ENCODE measurements around the gene TCF7L1.

Gene TCF7L1

DNA sequence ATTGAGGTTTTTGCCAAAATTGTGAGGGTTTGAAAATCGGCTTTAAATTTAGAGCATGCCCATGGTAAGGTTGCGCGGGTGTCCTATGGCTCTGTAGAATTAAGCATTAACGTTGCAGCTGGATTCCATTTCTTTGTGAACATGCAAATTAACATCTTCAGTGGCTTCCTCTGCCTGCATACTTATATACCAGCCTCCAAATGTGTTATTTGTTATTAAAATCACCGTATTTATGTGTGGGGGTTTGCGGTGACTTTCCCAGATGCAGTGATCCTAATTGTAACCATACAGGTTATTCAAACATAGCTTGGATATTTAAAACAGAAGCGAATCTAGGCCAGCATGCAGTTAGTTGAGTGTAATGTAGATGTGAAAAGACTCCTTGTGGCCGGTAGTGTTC, 114.4 kb downstream of the TCF7L1 start:
- in situ Hi-C loops (cut with MboI; ENCODE audit: low sequenced_read_pairs), result no loop called here

DNA sequence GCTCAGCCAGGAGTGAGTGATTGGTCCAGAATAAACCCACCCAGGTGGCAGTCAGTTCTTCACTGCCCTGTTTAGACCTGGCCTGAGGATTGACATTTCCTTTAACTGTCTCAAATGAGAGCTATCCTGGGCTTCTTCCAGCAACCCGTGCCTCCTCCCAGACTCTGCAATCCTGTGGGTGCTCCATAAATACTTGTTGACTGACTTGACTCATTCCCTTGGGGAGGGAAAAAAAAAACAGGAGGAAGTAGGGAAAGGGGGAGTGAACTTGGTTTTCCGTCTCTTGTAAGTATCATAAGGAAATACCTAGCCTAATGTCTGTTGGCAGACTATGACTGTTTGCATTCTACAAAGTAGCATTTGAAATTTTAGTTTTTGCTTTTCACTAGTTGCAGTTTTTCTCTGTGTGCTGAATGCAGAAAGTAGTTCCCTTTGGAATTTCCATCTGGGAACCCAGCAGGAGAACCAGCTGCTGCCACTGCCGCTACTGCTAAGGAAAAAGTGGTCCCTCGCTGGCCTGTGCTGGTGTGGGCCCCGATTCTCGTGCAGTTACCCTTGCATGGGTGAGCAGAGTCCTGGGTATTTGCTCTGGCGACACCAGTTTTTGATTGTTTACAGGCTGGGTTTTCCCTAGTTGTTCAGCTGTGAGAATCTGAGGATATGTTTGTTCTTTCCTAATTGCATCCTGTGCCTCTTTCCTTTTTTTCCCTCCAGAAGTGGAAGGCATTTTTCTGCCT, 115.7 kb downstream of the TCF7L1 start:
- in situ Hi-C loops (cut with MboI; ENCODE audit: low sequenced_read_pairs), result no loop called here

DNA sequence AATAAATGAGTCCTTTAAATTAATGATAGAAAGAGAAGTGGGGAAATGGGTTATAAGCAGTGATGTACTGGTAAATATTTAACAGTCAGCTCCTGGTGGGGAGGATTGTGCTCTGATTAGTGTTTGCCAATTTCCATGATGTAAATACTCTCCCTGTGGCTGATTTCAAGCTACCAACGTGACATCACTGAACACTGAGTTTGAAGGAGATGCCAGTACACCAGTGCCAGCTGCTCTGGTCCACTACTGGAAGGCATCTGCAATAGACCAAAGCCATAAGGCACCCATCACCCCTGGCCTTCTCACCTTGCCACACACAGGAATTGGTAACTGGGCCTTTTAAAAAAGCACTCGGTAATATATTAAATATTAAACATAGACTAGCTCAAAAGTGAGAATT, 116.9 kb downstream of the TCF7L1 start:
- in situ Hi-C loops (cut with MboI; ENCODE audit: low sequenced_read_pairs), result loop anchor here (25.0 kb wide), 1 partner anchor 763 kb away; no protein-coding TSS in a partner anchor

DNA sequence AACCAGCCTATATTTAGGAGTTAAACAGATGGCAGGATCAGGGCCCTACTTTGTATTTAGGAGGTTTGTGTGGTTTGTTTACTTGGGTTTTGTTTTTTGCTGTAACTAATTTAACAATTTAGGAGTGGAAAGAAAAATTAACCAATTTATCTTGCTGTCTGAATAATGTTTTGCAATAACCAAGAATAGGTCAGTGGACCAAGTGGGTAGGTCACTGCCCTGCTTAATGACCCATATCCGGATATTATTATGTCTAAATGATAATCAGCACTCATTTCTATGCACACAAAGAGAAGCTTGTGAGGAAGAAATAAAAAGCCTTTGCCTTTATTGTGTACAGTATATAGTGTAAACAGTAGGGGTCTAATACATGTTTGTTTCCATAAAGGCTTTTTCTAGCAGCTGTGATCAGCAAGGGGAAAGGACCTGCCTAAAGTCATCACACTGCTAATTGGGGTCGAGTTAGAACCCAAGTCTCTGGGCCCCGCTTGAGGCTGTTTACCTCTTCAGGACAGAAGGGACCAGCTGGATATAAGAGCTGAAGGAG, 118.0 kb downstream of the TCF7L1 start:
- in situ Hi-C loops (cut with MboI; ENCODE audit: low sequenced_read_pairs), result loop anchor here (25.0 kb wide), 1 partner anchor 764 kb away; no protein-coding TSS in a partner anchor

DNA sequence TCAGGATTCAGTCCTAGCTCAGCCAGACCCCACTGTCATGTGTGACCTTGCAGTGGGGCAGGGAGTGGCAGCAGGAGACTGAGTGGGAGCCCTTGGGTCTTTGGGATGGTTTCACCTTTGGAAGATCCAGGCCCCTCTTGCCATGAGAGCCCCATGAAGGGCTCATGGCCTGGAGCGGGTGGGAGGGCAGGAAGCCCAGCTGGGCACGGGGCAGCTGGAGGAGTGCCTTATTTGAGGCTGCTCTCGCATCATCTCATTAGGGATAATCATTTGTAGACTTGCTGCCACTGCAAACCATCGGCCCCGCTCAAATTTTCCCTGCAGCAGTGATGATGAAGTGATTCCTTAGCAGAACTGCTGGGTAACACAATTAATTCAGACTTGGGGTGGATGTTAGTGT, 120.7 kb downstream of the TCF7L1 start:
- in situ Hi-C loops (cut with MboI; ENCODE audit: low sequenced_read_pairs), result loop anchor here (25.0 kb wide), 1 partner anchor 767 kb away; no protein-coding TSS in a partner anchor

DNA sequence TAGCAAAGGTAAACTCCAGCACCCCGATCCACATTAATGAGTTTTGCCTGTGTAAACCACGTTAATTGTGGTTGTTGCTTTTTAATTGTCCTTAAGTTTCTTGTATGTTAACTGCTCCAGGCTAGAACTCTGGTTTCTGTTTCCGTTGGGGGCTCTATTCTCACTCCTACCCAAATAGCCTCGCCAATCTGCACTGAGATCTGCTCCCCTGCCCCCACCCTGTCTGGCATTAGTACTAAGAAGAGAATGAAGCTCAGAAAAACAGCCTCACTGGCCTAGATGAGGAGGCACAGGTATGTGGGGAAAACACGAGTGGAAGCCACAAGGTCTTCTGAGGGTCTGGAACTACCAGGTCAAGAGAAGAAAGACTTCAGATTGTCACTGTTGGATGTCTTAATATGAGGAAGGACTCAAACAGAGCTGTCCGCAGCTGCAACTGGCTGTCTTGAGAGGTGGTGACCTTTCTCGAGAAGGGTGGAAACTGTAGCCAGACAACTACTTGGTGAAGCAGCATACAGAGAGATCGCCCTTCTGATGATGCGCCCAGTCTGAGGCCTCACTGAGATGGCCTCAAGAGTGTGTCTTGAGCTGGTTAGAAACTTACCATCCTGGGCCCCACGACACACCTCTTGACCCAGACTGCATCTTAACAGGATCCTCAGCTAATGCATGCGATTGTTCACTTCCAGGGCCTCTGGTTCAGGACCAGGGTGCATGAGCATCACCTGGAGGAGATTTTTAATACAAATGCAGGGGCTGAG, 121.5 kb downstream of the TCF7L1 start:
- in situ Hi-C loops (cut with MboI; ENCODE audit: low sequenced_read_pairs), result loop anchor here (25.0 kb wide), 1 partner anchor 767 kb away; no protein-coding TSS in a partner anchor

DNA sequence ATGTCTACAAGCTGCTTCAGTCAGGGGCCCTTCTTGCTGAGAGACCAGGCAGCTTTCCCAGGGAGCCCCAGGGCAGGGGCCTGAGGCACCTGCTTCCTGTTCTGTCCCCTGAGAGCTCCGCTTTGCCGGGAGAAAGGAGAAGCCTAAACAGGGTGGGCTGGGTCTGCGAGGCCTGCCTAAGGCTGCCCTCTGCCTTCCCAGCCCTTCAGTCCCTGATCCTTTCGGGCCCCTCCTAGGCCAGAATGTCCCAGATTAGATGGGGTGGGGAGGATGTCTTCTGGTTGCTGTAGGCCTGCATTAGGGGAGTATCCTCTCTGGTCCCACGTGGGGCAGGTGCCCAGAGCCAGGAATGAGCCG, 122.2 kb downstream of the TCF7L1 start:
- in situ Hi-C loops (cut with MboI; ENCODE audit: low sequenced_read_pairs), result loop anchor here (25.0 kb wide), 1 partner anchor 768 kb away; no protein-coding TSS in a partner anchor

DNA sequence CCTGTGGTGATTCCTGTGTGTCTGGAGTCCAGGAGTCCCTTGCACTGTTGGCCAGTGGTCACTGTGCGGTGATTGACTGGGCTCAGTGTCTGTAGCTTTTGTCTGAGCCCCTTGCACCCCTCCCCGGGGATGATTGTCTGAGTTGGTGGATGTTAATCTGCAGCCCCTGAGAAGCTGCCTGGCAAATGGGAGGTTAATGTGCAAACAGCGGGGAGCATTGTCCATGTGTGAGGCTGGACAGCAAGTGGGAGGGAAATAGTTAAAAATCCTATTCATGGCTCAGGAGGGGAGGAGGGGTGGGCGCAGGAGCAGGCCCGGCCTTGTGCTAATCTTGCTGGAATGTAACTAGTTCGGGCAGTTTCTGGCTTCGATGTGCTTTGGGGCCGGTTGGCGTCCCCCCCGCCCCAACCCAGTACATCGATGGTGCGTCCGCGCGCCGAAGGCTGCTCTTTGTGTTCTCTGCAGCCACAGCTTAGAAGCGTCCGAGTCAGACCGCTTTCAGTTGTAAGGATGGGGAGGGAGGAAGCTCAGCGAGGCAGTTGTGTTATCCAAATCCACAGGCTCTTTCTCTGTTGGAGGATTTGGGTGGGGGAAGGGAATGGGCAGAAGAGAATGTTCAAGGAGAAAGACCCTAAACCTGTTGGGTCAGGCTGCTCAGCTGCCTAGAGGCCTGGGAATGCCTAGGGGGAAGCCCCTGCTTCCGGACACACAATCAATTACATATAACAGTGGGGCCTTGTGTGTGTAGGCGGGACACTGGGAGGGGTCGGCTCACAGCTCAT, 122.8 kb downstream of the TCF7L1 start:
- in situ Hi-C loops (cut with MboI; ENCODE audit: low sequenced_read_pairs), result loop anchor here (25.0 kb wide), 1 partner anchor 769 kb away; no protein-coding TSS in a partner anchor

DNA sequence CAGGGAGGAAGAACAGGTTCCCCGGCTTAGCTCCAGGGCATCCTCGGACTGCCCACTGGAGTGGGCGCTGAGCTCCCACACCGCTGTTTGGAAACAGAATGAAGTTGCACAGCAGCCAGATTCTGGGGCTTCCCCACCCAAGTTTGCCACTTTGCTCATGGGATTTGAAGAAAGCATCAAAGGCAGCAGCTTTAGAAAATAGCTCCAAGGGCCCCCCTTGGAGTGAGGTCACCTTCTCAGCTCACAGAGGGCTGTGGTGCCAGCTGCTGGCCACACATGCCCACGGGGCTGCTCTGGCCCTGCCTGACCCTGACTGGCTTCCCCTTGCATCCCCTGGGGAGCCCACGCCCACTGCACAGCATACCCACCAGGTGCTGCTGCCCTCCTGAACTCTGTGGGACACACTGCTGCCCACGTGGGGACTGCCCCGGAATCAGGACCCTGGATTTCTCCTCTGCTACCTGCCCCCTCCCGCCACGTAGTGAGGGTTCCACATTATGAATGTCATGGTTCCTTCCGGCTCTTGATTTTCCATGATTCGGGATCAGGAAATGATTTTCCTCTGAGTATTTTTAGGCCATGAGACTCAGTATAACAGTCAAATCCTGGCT, 124.3 kb downstream of the TCF7L1 start:
- in situ Hi-C loops (cut with MboI; ENCODE audit: low sequenced_read_pairs), result loop anchor here (25.0 kb wide), 1 partner anchor 770 kb away; no protein-coding TSS in a partner anchor

DNA sequence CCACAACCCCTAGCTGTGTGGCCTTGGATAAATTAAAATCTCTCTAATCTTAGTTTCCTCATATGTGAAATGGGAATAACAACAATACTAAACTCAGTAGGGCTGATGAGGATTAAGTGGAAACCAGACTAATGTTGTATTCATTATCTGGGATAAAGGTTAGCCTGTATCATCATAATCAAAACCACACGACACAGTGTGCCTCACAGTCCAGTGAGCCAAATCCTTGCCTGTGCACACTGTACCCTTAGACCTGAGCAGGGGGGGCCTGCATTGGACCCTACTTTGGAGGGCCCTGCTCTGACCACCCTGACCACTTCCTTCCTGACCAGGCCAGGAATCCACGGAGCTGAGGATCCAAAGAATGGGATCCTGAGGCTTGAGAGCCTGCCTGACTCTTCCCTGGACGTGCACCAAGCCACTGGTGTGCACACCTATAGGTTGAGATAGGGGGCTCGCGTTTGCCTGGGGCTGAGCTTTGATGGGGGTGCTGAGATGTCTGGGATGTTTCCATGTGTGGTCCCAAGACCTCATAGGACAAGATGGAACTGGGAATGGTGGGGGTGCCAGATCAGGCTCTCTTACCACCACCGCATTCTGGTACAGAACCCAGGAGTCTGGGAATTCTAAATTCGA, 124.9 kb downstream of the TCF7L1 start:
- in situ Hi-C loops (cut with MboI; ENCODE audit: low sequenced_read_pairs), result loop anchor here (25.0 kb wide), 1 partner anchor 771 kb away; no protein-coding TSS in a partner anchor

DNA sequence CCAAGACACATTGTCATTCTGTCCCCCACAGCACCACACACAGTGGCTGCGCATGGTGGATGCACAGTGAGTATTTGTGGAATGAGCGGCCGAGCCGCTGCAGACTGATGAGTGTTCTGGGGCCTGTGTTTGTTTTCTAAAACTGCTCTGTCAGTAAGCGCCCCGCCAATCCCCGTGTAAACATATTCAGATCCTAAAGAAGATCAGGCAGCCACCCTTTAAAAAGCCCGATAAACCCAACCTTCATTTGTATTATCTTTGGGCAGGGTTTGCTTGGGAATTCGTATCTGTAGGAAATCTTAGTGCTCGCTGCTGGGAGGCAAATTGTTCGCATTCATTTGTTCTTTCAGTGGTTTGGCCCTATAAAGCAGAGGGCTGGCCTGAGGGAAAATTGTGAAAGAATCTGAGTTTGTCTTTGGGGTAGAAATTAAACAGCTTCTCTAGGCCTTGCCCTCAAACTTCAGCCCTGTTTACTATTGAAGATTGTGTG, 126.0 kb downstream of the TCF7L1 start:
- in situ Hi-C loops (cut with MboI; ENCODE audit: low sequenced_read_pairs), result loop anchor here (25.0 kb wide), 1 partner anchor 772 kb away; no protein-coding TSS in a partner anchor

DNA sequence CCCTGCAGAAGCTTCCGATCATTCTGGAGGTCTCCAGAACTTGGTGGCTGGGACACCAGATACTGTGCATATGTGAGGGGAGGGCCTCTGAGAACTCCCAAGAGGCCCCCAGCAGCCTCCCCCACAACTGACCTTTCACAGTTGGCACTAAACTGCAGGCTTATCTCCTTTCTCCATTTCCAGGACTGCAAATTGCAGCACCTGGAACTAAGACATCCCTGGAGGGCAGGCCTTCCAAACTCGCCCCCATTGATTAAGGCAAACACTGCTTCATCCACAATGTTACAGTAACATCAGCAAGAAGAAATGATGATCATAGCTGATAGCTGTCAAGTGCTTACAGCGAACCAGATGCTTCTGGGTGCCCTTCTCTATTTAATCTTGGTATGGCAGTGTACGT, 126.7 kb downstream of the TCF7L1 start:
- in situ Hi-C loops (cut with MboI; ENCODE audit: low sequenced_read_pairs), result loop anchor here (25.0 kb wide), 1 partner anchor 773 kb away; no protein-coding TSS in a partner anchor

DNA sequence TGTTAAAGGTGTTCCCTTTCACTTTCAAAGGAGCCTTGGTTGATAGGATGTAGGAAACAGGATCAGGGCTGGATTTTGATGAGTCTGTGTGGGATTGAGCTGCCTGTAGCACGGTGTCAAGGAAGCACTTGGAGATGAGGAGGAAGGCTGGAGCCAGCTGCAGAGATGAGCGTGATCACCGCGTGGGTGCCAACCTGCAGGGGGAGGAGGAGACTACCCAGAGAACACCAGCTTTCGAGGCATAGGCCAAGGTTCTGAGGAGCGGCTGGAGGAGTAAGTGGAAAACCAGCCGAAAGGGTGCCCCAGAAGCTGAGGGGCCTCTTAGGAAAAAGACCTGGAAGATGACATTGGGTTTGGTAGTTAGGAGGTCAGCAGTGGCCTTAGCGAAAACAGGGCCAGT, 130.4 kb downstream of the TCF7L1 start:
- in situ Hi-C loops (cut with MboI; ENCODE audit: low sequenced_read_pairs), result loop anchor here (25.0 kb wide), 1 partner anchor 776 kb away; no protein-coding TSS in a partner anchor

DNA sequence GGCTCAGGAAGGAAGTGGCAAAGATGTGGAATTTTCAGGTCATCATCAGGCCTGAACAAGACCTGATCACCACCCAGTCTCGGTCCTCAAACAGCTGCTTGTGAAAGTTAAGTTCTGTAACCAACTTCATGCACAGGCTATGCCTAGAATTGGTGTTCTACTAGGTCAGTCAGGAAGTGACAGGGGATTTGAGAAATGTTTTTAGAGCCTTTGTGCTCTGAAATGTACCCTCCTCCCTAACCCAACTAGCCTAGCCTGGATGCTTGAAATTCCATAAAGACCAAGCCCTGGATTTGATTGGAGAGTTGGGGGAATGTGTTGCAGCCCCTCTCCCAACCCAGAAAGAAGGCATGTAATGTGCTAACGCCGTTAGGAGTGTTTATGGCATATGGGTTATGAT, 131.3 kb downstream of the TCF7L1 start:
- in situ Hi-C loops (cut with MboI; ENCODE audit: low sequenced_read_pairs), result loop anchor here (25.0 kb wide), 1 partner anchor 777 kb away; no protein-coding TSS in a partner anchor

DNA sequence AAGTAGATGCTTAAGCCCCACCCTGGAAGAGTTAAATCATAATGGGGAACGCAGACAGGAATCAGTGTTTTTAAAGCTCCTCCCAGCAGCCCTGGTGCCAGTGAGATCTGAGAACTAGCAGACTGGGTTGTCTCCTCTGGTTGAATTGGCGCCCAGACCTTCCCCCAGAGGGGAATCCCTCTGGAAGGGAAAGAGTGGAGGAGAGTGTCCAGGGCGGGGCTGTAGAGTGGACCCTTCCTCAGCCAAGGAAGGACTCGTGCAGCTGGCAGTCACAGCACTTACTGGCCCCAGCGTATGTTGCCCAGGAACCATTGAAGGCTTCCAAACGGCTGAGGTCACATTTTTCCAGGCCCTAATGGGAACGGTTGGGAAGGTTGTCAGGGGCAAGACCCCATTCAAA, 132.1 kb downstream of the TCF7L1 start:
- in situ Hi-C loops (cut with MboI; ENCODE audit: low sequenced_read_pairs), result loop anchor here (25.0 kb wide), 1 partner anchor 778 kb away; no protein-coding TSS in a partner anchor

DNA sequence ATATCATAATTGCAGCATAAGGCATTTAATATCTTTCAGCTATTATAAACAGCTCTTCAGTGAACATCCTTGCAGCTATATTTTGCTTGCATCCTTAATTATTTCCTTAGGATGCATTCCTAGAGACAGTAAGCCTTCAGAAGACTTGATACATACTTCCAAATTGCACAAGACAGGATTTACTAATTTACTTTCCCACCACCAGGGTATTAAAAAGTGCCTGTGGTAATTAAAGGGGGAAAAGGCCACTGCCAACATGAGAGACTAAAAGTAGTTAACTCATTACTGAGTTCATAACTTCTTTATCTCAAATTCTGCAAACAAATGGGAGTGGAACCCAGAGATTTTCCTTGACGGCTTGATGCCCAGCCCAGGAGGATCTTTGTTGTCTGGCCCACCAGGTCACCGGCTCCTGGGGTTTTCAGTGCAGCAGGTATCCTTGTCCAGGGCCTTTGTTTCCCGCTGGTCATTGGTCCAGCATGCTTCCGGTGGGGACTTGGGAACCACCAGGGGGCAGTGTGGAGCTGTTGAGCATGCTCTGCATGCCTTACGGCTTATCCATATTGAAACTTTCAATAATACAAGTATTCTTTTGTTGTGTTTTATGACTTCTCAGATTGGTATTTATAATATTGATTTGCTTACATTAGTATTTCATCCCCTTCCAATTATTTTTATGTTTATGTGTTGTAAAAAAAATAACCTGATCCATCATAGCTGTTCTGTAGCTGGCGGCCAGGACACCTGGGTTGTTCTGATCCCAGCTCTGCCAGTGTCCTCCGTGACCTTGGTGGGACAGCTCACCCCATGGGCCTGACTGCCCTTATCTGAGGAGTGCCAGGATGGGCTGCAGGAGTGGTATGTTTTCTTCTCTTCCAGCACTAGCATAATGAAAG, 133.2 kb downstream of the TCF7L1 start:
- in situ Hi-C loops (cut with MboI; ENCODE audit: low sequenced_read_pairs), result loop anchor here (25.0 kb wide), 1 partner anchor 779 kb away; no protein-coding TSS in a partner anchor

DNA sequence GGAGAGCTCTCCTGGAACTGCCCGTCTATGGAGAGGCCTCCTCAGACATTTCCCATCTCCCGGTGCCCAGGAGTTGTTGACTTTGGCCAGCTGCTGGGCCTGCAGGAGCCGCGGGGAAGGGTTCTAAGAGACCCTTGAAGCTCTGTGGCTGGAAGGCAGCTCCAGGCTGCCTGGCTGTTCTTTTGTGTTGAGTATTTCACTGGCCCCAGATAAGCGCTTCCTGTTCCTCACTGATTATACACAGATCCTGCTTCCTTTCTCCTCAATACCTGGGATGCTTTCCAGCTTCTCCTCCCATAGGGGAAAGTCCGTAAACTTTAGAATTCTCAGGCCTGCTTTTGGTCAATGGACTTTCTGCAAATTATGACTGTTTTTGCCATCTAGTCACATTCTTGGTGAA, 136.8 kb downstream of the TCF7L1 start:
- in situ Hi-C loops (cut with MboI; ENCODE audit: low sequenced_read_pairs), result loop anchor here (25.0 kb wide), 1 partner anchor 783 kb away; no protein-coding TSS in a partner anchor

DNA sequence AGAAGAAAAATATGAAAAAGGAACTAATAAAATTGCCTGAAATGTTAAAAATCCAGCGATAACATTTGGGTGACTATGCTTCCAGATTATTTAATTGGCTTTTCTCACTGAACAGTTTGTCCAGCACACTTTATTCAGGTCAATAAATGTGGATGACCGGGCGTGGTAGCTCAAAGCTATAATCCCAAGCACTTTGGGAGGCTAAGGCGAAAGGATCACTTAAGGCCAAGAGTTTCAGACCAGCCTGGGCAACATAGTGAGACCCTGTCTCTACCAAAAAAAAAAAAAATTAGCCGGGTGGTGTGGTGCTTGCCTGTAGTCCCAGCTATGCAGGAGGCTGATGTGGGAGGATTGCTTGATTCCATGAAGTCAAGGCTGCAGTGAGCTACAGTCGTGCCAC, 139.2 kb downstream of the TCF7L1 start:
- in situ Hi-C loops (cut with MboI; ENCODE audit: low sequenced_read_pairs), result loop anchor here (25.0 kb wide), 1 partner anchor 785 kb away; no protein-coding TSS in a partner anchor
